Measurements from ENCODE around the gene COMMD10.

The COMMD10 gene

GRCh38 chr5:116084871-116085715 is at the start of gene COMMD10:
Gene COMMD10, plus strand, starts transcription at chr5:116085025.
- peak; percentile 86 for TF ChIP-seq POLR2A (IDR thresholded peaks at IDR 0.05; ENCODE audit: low read depth, low read length)
- DNase-seq (ENCODE audit: insufficient read length, low spot score) (peak; percentile 68), FAIRE-seq (peak; percentile 69)

- TF ChIP-seq POLR2A (IDR thresholded peaks at IDR 0.05; ENCODE audit: low read depth, low read length) = no peak
- no peak for FAIRE-seq
- DNase-seq (ENCODE audit: insufficient read length, low spot score) = no peak
These were observed 49.7 kb upstream of the COMMD10 start for GRCh38 chr5:116035123-116035522.

- FAIRE-seq = no peak
- no peak for TF ChIP-seq POLR2A (IDR thresholded peaks at IDR 0.05; ENCODE audit: low read depth, low read length)
- DNase-seq (ENCODE audit: insufficient read length, low spot score) = no peak
These were observed 47.5 kb upstream of the COMMD10 start for GRCh38 chr5:116037236-116037822.

GRCh38 chr5:116038817-116039216 is 46.0 kb upstream of the COMMD10 start:
- FAIRE-seq (no peak), DNase-seq (ENCODE audit: insufficient read length, low spot score) (no peak)
- no peak for TF ChIP-seq POLR2A (IDR thresholded peaks at IDR 0.05; ENCODE audit: low read depth, low read length)

GRCh38 chr5:116042375-116042774 is 42.5 kb upstream of the COMMD10 start:
- DNase-seq (ENCODE audit: insufficient read length, low spot score) (no peak), FAIRE-seq (no peak)
- TF ChIP-seq POLR2A (IDR thresholded peaks at IDR 0.05; ENCODE audit: low read depth, low read length) = no peak

GRCh38 chr5:116044073-116044472 is 40.8 kb upstream of the COMMD10 start:
- TF ChIP-seq POLR2A (IDR thresholded peaks at IDR 0.05; ENCODE audit: low read depth, low read length) = no peak
- DNase-seq (ENCODE audit: insufficient read length, low spot score) (no peak), FAIRE-seq (no peak)

- no peak for TF ChIP-seq POLR2A (IDR thresholded peaks at IDR 0.05; ENCODE audit: low read depth, low read length)
- FAIRE-seq (no peak), DNase-seq (ENCODE audit: insufficient read length, low spot score) (no peak)
These were observed 39.0 kb upstream of the COMMD10 start for GRCh38 chr5:116045821-116046220.

GRCh38 chr5:116046261-116046660 is 38.6 kb upstream of the COMMD10 start:
- DNase-seq (ENCODE audit: insufficient read length, low spot score) = no peak
- FAIRE-seq = no peak
- no peak for TF ChIP-seq POLR2A (IDR thresholded peaks at IDR 0.05; ENCODE audit: low read depth, low read length)

- FAIRE-seq (no peak), DNase-seq (ENCODE audit: insufficient read length, low spot score) (no peak)
- no peak for TF ChIP-seq POLR2A (IDR thresholded peaks at IDR 0.05; ENCODE audit: low read depth, low read length)
These were observed 38.0 kb upstream of the COMMD10 start for GRCh38 chr5:116046823-116047222.

- FAIRE-seq (no peak), DNase-seq (ENCODE audit: insufficient read length, low spot score) (no peak)
These were observed 26.4 kb upstream of the COMMD10 start for GRCh38 chr5:116058346-116058936.

GRCh38 chr5:116062352-116062751 is 22.5 kb upstream of the COMMD10 start:
- no peak for TF ChIP-seq POLR2A (IDR thresholded peaks at IDR 0.05; ENCODE audit: low read depth, low read length)
- DNase-seq (ENCODE audit: insufficient read length, low spot score) (no peak), FAIRE-seq (peak; percentile 41)

More at GRCh38 chr5:116058346-116058936, 26.4 kb upstream of the COMMD10 start:
- TF ChIP-seq POLR2A (IDR thresholded peaks at IDR 0.05; ENCODE audit: low read depth, low read length) = no peak

- peak; percentile 73 for FAIRE-seq
- no peak for TF ChIP-seq POLR2A (IDR thresholded peaks at IDR 0.05; ENCODE audit: low read depth, low read length)
- peak; percentile 19 for DNase-seq (ENCODE audit: insufficient read length, low spot score)
These were observed 20.9 kb upstream of the COMMD10 start for GRCh38 chr5:116063950-116064349.

- FAIRE-seq = peak; percentile 82
- no peak for TF ChIP-seq POLR2A (IDR thresholded peaks at IDR 0.05; ENCODE audit: low read depth, low read length)
- DNase-seq (ENCODE audit: insufficient read length, low spot score) = no peak
These were observed 16.7 kb upstream of the COMMD10 start for GRCh38 chr5:116068028-116068632.

- TF ChIP-seq POLR2A (IDR thresholded peaks at IDR 0.05; ENCODE audit: low read depth, low read length) = no peak
- DNase-seq (ENCODE audit: insufficient read length, low spot score) (no peak), FAIRE-seq (no peak)
These were observed 13.6 kb upstream of the COMMD10 start for GRCh38 chr5:116071211-116071610.

Measured in H54 (cell line).